EL (cell line): ENCODE results near the gene MAP4.

Source experiments
- DNase-seq: peaks from one replicate; pipeline ENCODE4 v3.0.0-alpha.2; 2016

MAP4 gene

DNA sequence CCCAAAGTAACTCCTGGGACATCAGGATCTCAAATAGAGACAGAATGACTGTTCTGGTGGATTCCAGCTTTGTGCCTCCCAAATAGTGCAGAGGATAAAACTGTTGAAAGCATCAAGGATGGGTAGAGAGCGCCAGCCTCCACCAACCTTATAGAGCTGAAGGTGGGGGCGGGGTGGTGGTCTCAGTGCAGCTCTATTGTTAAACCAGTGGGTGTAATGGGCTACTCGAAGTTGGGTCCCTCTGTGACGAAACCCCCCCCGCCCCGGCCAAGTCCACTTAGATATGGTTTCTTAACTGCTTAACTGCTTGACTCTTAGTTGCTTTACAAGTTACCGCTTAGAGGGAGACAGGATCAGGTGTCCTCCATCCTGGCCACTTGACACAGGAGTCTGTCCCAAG is 190.6 kb downstream of the MAP4 start:
- DNase-seq, result no peak

DNA sequence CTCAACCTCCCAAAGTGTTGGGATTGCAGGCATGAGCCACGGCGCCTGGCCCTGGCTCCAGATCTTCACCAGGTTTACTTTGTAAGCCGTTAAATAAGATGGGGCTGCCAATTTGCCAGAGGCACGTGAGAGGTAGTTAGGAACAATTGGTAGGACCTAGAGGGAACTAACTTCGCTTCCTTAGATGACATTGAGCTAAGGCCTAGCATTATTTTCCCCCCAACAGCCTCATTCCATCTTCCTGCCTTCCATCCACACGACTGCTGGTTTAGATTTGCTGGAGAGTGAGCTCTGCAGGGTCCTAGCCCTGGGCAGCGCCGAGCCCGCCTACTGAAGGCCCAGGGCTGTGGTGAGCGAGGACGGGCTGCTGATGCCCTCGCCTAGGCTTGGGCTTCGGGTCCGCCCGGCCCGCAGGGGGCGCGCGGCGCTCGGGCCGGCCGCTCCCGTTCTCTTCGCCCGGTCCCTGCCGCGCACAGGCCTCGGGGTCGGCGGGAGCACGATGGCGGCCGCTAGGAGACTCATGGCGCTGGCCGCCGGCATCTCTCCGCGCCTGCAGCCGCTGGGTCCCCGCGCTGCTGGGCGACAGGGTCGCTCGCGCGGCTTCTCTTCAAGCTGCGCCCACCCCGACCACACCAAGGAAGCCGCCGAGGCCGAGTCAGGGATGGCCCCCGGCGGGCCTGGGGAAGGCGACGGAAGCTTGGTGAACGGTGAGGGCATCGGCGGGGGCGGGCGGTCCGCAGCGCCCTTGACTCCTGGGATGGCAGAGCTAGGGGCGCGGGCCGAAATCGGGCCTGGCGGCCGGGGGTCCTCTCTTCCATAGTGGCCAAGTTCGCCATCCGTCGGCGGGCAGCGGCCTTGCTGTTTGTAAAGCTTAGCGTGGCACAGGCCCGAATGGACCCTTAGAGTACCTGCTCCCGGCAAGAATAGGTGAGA is 191.4 kb downstream of the MAP4 start:
- DNase-seq, result peak; percentile 87

DNA sequence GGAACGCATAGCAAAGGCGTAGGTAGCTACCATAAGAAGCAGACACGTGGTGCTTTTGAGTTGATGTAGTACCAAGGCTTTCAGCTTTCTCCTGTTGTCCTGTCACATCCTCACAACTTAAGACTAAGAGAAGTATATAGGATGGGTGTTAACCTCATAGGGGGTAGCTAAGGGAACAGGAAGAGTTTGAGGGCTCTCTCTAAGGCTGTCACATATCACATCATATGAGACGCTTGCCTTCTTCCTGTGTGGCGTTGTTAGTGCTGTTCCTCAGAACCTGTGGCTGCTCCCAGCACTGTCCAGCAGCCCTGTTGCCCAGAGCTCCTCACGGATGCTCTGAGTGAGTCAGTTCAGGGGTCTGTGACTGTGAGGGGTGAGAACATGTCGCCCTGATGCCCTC is 198.6 kb downstream of the MAP4 start:
- no peak for DNase-seq

DNA sequence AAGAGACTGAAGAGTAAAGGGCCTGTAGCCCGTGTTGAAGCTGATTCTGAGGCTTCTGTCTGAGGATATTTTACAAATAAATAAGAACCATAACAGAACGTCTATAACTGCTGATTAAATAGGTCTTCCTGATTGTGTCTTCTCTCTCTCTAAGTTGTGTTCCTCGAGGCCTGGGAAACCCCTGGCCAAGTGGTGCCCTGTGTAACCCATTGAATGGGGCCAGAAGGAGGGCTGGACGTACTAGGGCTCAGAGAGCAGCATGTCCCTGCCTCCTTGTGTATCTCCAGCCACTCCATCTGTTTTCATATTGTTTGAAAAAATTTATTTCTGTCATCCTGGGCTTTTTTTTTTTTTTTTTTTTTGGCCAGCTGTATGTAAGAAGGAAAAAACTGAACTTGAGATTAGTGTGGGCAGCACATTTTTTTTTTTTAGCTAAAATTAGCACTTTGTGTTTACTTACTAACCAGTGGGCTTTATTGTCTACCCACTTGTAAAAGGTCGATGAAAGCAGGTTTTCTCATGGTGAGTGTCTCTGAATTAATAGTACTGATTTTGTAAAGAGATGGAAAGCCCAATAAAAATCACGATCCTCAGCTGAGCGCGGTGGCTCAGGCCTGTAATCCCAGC is 202.6 kb downstream of the MAP4 start:
- no peak for DNase-seq

DNA sequence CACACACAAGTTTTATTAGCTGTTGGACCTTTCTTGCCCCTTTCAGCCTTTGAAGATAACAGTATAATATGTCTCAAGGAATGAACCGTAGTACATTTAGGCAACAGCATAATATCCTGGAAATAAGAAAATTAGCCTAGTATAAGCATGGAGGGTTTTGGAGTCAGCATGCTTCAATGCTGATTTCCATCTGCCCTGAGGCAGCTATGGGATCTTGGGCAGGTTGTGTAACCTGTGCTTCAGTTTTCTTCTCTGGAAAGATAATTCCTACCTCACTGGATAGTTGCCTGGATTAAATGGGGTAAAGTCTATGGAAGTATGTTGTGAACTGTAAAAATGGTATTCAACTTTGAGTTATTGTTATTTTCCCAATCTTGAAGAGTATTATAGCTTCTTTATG is 211.6 kb downstream of the MAP4 start:
- DNase-seq, result no peak

DNA sequence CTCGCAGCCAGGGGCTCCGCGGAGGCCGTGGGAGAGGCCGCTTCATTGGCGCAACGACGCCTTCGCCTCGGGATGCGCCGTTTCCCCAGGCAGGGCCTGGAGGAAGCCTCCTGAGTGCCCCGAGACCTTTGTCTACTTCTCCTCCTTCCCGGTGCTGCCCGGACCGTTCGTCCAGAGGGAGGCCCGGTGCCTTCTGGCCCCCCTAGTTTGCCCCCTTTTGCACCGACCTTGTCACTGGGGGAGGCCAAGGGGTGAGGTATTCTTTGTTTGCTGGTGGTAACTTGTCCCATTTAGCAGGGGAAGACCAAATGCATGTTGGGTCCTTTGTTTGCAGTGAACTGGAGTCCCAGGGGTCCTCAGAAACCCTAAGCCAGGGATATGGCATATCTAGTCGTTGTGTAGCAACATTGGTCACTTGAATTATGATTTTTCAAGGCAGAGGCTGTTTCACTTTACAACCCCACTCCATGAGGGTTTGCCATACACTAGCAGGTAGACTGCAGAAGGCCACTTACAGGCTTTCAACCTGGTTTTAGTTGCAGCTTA is 212.7 kb downstream of the MAP4 start:
- no peak for DNase-seq

DNA sequence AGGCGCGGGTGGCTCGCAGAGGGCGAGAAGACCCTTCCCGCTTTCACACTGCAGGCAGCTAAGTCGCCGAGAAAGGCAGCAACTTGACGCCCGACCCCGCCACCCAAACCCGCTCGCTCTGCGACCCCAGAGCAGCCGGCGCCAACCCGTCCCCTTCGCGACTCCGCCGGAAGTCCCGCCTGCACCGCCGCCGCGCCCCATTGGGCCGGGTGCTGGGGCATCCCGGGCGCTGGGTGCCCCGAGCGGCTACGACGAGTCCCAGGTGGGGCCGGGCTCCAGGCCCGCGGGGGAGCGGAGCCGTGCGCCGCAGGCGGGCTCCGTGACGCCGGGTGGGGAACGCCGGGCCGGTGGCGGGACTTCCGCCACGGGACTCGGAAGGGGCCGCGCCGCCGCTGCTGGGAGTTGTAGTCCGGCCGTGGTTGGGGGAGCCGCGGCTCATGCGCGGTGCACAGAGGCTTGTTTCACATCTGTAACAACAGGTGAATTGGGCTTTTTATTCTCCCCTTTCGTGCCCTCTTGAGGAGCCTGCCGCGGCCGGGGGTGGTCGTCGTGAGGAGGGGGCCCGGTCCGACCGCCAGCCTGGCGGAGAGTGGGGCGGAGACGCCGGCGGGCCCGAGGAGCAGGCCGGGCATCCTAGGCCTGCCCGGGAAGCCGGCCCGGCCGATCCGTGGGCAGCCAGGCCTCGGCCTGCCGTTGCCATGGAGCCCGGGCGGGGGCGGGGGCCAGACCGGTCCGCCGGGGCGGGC is 213.3 kb downstream of the MAP4 start, which contains the start of gene DHX30:
Gene DHX30 (plus strand): TSS at position 405 of the 746 bp plus-strand sequence. CDS start 7,546 bp downstream, outside the sequence.
- DNase-seq, result peak; percentile 85
